Activated B cell treated with CpG ODN at 0.5 μM for 24 hours (primary cell): ENCODE data around the gene HAPLN3. TPM values are rescaled to one million over a fixed set of nuclear protein-coding genes. Genes with fewer than 3 reads are reported as not detected.

Source experiments
- ATAC-seq: fragments of 200-7000 bp; cut with Tn5 transposase; one replicate; pipeline ENCODE4 v1.10.0; 2021; ENCODE audit warnings: low read depth, mild to moderate bottlenecking, moderate library complexity
- CTCF ChIA-PET: fragments of 350-600 bp; sonication (Branson Sonifier 250); formaldehyde crosslinking; loops from one replicate; lab custom pipeline; 2021; ENCODE audit warnings: antibody characterized with exemption; lab: Charles Lee
- POLR2A ChIA-PET: fragments of 350-600 bp; sonication (Branson Sonifier 250); formaldehyde crosslinking; loops from one replicate; lab custom pipeline; 2021; ENCODE audit warnings: antibody characterized with exemption; lab: Charles Lee
- DNase-seq: peaks from one replicate; pipeline ENCODE4 v3.0.0; 2022
- H3K27ac Mint-ChIP-seq: one replicate; pipeline ENCODE4 v1.8.0; 2020; ENCODE audit warnings: mixed read lengths
- H3K27me3 Mint-ChIP-seq: one replicate; pipeline ENCODE4 v1.8.0; 2021; ENCODE audit warnings: mixed read lengths
- H3K36me3 Mint-ChIP-seq: one replicate; pipeline ENCODE4 v1.8.0; 2021; ENCODE audit warnings: low read depth, mixed read lengths
- H3K4me1 Mint-ChIP-seq: one replicate; pipeline ENCODE4 v1.8.0; 2021; ENCODE audit warnings: mixed read lengths
- H3K4me3 Mint-ChIP-seq: one replicate; pipeline ENCODE4 v1.8.0; 2020; ENCODE audit warnings: mild to moderate bottlenecking, mixed read lengths
- H3K9me3 Mint-ChIP-seq: one replicate; pipeline ENCODE4 v1.8.0; 2020; ENCODE audit warnings: mixed read lengths
- CTCF ChIP-seq: fragments of 200-600 bp; IDR thresholded peaks from one replicate; pipeline ENCODE4 v1.8.0; 2022; ENCODE audit warnings: antibody characterized with exemption, mild to moderate bottlenecking
- intact Hi-C: fragments of 100-400 bp; cut with micrococcal nuclease; formaldehyde crosslinking; loops from one replicate; pipeline ENCODE4 v1.15.1; 2024
- total RNA-seq: library from RNA; stranded (reverse); gene quantifications from 2 replicates; pipeline ENCODE4 v1.2.3, GENCODE V29; 2022

HAPLN3 gene
- total RNA-seq, 1 donor from 2014 or later = 9.1 TPM

GRCh38 chr15:88849376-88850072 lies 45.8 kb downstream of the HAPLN3 start:
- CTCF ChIA-PET = no interaction called here
- no peaks in the 10 kb centered on the region for H3K36me3 Mint-ChIP-seq
- ATAC-seq (no peak), DNase-seq (no peak)
- intact Hi-C loops = no loop called here
- H3K9me3 Mint-ChIP-seq = peaks cover 1% of the 10 kb centered on the region
- no peak overlapping the region for H3K4me3 Mint-ChIP-seq
- H3K4me1 Mint-ChIP-seq = no peaks in the 10 kb centered on the region
- TF ChIP-seq CTCF = no peak
- POLR2A ChIA-PET = no interaction called here
- H3K27me3 Mint-ChIP-seq = peaks cover 11% of the 10 kb centered on the region
- H3K27ac Mint-ChIP-seq = no peak overlapping the region

GRCh38 chr15:88848203-88848602 lies 47.1 kb downstream of the HAPLN3 start:
- intact Hi-C loops = no loop called here
- CTCF ChIA-PET = no interaction called here
- H3K36me3 Mint-ChIP-seq = no peaks in the 10 kb centered on the region
- POLR2A ChIA-PET = no interaction called here
- no peak overlapping the region for H3K4me3 Mint-ChIP-seq
- peaks cover 12% of the 10 kb centered on the region for H3K27me3 Mint-ChIP-seq
- ATAC-seq (no peak), DNase-seq (no peak)
- TF ChIP-seq CTCF = no peak
- H3K9me3 Mint-ChIP-seq = no peaks in the 10 kb centered on the region
- no peaks in the 10 kb centered on the region for H3K4me1 Mint-ChIP-seq
- no peak overlapping the region for H3K27ac Mint-ChIP-seq

- Mint-ChIP-seq H3K27ac (no peak overlapping the region), H3K9me3 (no peaks in the 10 kb centered on the region), H3K36me3 (no peaks in the 10 kb centered on the region), H3K4me1 (no peaks in the 10 kb centered on the region), H3K27me3 (peaks cover 12% of the 10 kb centered on the region), H3K4me3 (no peak overlapping the region)
- intact Hi-C loops = no loop called here
- DNase-seq (no peak), ATAC-seq (no peak)
- CTCF ChIA-PET = no interaction called here
- no peak for TF ChIP-seq CTCF
- POLR2A ChIA-PET = no interaction called here
Observed at GRCh38 chr15:88847144-88847543, 48.2 kb downstream of the HAPLN3 start.

- no peaks in the 10 kb centered on the region for H3K4me1 Mint-ChIP-seq
- ATAC-seq = no peak
Observed at GRCh38 chr15:88845616-88846015, 49.7 kb downstream of the HAPLN3 start.

More at GRCh38 chr15:88845616-88846015, 49.7 kb downstream of the HAPLN3 start:
- Mint-ChIP-seq H3K9me3 (no peaks in the 10 kb centered on the region), H3K27ac (no peak overlapping the region), H3K36me3 (no peaks in the 10 kb centered on the region), H3K27me3 (peaks cover 4% of the 10 kb centered on the region), H3K4me3 (no peak overlapping the region)
- intact Hi-C loops = no loop called here
- CTCF ChIA-PET = no interaction called here
- no peak for DNase-seq
- no peak for TF ChIP-seq CTCF
- POLR2A ChIA-PET = no interaction called here
